K562 (cell line): Measurements from ENCODE around the gene CREBL2.

ENCODE experiments used
- KAT7 ChIP-seq: sonication (generic); formaldehyde crosslinking; IDR thresholded peaks from 2 replicates; pipeline ENCODE4 v1.8.0; 2022; ENCODE audit warnings: missing genetic modification reagents, mild to moderate bottlenecking, borderline replicate concordance
- POLR2A ChIP-seq: fragments of 450-650 bp; conservative IDR thresholded peaks from 2 replicates; pipeline ENCODE4 v1.6.1; 2016
- TAF15 ChIP-seq: fragments of 200-400 bp; formaldehyde crosslinking; IDR thresholded peaks from 2 replicates; pipeline ENCODE4 v1.6.1; 2017; ENCODE audit warnings: mild to moderate bottlenecking, low read depth, low read length, moderate library complexity
- U2AF2 ChIP-seq: fragments of 200-400 bp; formaldehyde crosslinking; optimal IDR thresholded peaks from 2 replicates; pipeline ENCODE3; 2017; ENCODE audit warnings: low read depth, mild to moderate bottlenecking, low read length
- ZNF354B ChIP-seq: fragments of 250-450 bp; sonication (Bioruptor Pico); IDR thresholded peaks from 2 replicates; pipeline ENCODE4 v1.4.0; 2020
- ZNF518B ChIP-seq: fragments of 250-450 bp; sonication (Bioruptor Pico); IDR thresholded peaks from 2 replicates; pipeline ENCODE4 v1.5.0; 2021; ENCODE audit warnings: mild to moderate bottlenecking, moderate library complexity

- TF ChIP-seq ZNF518B (CRISPR knock-in tag) (no peak), TAF15 (no peak), KAT7 (CRISPR knock-in tag) (no peak), U2AF2 (no peak), ZNF354B (CRISPR knock-in tag) (no peak), POLR2A (no peak)
These were observed 31.2 kb downstream of the CREBL2 start for GRCh38 chr12:12642916-12643315.
